Stimulated activated CD4-positive, alpha-beta T cell treated with anti-CD3 and anti-CD28 coated beads, Interleukin-12 subunit alpha, Interleukin-12 subunit beta, amount 100 ng/mL, for 24 hours (primary cell): Measurements from ENCODE around the gene COL4A1.

Source experiments
- DNase-seq, 2 experiments: peaks; one replicate each; pipeline ENCODE4 v3.0.0-alpha.2; 2020; ENCODE audit warnings: low read depth in 2 of 2

The COL4A1 gene

GRCh38 chr13:110341445-110342244, 34.7 kb upstream of the COL4A1 start:
- DNase-seq, result no peak

GRCh38 chr13:110340812-110341444, 34.0 kb upstream of the COL4A1 start:
- DNase-seq, result peak; percentile 26 to 61

- DNase-seq, result no peak
Observed at GRCh38 chr13:110339975-110340550, 33.1 kb upstream of the COL4A1 start.

- no peak for DNase-seq
Observed at GRCh38 chr13:110339263-110339662, 32.3 kb upstream of the COL4A1 start.

GRCh38 chr13:110338441-110339101, 31.6 kb upstream of the COL4A1 start:
- no peak for DNase-seq

- DNase-seq, result no peak
Observed at GRCh38 chr13:110337247-110337646, 30.3 kb upstream of the COL4A1 start.

GRCh38 chr13:110336681-110337080, 29.7 kb upstream of the COL4A1 start:
- DNase-seq, result no peak

GRCh38 chr13:110336108-110336507, 29.2 kb upstream of the COL4A1 start:
- DNase-seq, result no peak

- no peak for DNase-seq
Observed at GRCh38 chr13:110334841-110335490, 28.0 kb upstream of the COL4A1 start.

GRCh38 chr13:110334256-110334655, 27.3 kb upstream of the COL4A1 start:
- no peak for DNase-seq

GRCh38 chr13:110333837-110334236, 26.9 kb upstream of the COL4A1 start:
- no peak for DNase-seq

- no peak for DNase-seq
Observed at GRCh38 chr13:110332750-110333149, 25.8 kb upstream of the COL4A1 start.

- DNase-seq, result no peak
Observed at GRCh38 chr13:110331362-110331761, 24.4 kb upstream of the COL4A1 start.

- no peak for DNase-seq
Observed at GRCh38 chr13:110330491-110331011, 23.6 kb upstream of the COL4A1 start.

- DNase-seq, result no peak
Observed at GRCh38 chr13:110329798-110330461, 23.0 kb upstream of the COL4A1 start.

- DNase-seq, result no peak
Observed at GRCh38 chr13:110329258-110329657, 22.3 kb upstream of the COL4A1 start.

GRCh38 chr13:110328573-110328972, 21.6 kb upstream of the COL4A1 start:
- DNase-seq, result no peak

GRCh38 chr13:110327051-110327721, 20.2 kb upstream of the COL4A1 start:
- DNase-seq, result no peak

- DNase-seq, result no peak
Observed at GRCh38 chr13:110326263-110326904, 19.4 kb upstream of the COL4A1 start.
